ENCODE measurements around the gene BDKRB1.

Gene BDKRB1

DNA sequence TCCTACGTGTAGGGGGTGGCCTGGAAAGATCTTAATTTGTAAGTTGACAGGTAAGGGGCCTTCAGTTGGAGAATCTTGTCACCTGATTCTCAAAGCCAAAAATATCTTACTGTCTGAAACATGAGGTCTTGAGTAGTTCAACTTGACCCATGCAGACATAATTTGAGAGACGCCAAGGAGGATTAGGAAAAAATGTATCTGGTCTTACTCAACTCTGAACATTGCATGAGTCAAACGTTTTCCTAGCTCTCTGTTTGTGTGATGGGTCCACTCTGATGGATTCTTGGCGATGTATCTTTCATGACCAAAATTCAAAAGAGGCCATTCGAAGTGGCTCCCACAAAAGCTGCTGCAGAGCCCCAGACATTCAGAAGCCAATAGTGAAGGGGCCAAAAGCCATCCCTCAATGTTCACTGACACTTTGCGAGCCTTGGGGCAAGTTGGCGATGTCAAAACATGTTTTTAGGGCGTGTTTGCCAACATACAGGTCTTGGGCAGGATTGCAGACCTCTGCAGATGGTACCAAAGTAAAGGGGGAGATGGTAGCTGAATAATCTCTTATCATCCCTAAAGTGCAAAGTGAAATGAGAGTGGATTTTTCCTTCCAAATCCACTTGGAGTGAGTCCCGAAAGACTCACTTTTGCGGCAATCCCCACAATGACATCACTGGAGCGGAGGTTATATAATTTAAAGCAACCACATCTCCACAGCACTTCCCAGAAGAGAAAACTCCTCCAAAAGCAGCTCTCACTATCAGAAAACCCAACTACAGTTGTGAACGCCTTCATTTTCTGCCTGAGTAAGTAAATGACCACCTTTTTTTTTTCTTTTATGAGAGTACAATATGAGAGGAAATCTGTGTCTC is at the start of gene BDKRB1:
Gene BDKRB1, plus strand, starts transcription at position 710 of the 866 bp plus-strand sequence. CDS start 7,473 bp downstream, outside the sequence.
- FAIRE-seq = no peak
- DNase-seq (ENCODE audit: low spot score) = peak; percentile 31

DNA sequence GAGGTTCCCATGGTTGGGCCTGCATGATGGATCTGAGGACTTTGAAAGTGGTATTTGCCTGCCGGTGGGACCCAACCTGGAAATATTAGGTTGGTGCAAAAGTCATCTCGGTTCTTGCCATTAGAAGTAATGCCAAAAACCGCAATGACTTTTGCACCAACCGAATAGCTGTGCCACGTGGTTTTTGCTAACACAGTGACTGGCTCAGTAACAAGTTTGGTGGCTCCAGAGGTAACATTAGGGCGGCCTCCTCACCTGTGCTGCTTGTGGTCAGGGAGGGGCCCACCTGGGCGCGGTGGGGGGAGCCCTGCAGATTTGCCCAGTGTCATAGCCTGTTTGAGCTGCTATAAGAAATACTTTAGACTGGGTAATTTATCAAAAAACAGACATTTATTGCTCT is 49.5 kb upstream of the BDKRB1 start:
- FAIRE-seq = no peak
- DNase-seq (ENCODE audit: low spot score) = no peak

DNA sequence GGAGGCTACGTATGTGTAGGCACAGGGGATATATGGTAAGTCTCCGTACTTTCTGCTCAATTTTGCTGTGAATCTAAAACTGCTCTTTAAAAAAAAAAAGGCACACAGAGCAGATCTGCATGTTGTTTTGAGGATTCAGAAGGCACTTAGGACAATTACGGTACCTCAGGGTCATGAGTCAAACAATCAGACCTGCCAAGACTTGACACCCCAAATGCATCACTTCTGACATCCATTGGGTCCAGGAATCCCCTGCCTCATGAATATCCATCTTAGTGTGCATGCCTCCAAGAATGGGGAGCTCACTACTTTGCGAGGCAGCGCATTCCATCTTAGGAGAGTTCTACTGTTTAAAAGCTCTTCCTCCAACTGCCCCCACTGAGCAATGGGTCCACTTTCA is 48.3 kb upstream of the BDKRB1 start:
- no peak for DNase-seq (ENCODE audit: low spot score)

DNA sequence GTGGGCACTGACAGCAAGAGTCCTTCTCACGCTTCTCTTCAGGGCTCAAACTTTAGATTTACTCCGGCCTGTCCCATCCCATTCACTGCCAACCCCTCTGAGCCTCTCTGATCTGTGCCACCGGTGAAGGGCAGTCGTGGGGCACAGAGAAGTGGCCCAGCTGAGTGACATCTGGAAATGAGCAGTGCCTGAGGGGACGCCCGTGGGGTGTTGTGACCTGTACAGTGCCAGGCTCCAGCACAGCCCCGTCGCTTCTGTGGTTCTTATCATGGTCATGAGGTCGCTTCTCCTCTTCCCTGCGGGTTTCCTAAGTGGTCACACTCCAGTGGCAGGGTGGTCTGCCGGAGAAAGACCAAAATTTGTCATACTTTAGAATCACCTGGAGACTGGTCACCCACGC is 47.3 kb upstream of the BDKRB1 start:
- DNase-seq (ENCODE audit: low spot score) = no peak
- no peak for FAIRE-seq

More for the DNA sequence above, 48.3 kb upstream of the BDKRB1 start:
- FAIRE-seq = no peak

DNA sequence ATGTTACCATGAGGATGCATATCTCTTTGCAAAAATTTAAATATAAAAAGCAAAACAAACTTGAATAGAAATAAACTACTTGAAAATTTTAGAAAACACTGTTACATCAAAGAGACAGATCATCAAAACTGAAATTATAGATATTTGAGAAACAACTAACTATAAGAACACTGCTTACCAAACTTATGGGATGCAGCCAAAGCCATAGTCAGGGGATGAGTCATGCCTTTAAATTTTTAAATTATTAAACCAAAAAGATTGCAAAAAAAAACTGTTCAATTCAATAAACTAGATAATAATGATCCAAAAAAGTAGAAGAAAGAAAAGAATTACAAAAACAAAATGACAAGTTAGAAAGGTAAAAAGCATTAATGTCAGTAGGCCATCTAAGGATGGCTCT is 43.9 kb upstream of the BDKRB1 start:
- FAIRE-seq = no peak
- DNase-seq (ENCODE audit: low spot score) = no peak

DNA sequence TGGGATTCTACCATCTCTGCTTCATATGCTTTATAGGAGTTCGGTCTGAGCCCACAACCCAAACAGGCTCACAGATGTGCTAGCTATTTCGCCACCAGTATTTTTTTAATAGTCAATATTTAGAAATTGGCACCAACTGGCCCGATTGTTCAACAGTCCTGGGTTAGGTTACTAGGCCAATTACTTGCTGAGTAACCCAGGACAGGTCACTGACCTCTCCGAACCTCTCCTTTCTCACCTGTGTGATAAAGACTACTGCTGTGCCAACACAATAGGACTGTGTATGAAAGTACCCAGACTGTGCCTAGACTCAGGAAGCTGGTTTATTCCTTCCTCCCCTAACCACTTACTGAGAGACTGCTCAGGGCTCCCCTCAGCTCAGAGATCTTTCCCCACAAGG is 43.1 kb upstream of the BDKRB1 start:
- DNase-seq (ENCODE audit: low spot score) (no peak), FAIRE-seq (no peak)

DNA sequence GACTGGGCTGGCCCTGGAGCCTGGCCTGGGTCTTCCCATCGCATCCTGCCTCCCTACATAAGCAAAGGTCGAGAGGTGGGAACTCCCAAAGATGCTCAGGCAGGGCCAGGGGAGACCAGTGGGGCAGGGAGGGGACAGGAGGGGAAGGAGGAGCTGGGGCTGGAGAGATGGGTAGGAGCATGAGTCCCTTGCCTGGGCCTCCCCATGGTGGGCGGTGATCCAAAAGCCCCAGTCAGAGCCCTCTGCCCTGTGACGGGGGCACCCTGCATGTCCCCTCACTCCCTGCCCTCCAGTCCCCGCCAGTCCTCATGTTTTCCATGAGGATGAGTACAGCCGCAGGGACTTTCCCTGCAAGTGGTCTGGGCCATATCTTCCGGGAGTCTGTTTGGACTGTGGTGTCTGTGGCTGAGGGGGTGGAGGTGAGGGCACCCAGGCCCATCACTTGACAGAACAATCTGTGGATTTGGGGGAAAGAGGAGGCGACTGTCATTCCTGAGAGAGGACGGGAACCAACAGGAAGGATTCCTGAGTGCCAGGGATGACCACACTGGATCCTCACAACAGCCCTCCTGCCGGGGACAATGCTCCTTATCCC is 42.0 kb upstream of the BDKRB1 start:
- FAIRE-seq = no peak

DNA sequence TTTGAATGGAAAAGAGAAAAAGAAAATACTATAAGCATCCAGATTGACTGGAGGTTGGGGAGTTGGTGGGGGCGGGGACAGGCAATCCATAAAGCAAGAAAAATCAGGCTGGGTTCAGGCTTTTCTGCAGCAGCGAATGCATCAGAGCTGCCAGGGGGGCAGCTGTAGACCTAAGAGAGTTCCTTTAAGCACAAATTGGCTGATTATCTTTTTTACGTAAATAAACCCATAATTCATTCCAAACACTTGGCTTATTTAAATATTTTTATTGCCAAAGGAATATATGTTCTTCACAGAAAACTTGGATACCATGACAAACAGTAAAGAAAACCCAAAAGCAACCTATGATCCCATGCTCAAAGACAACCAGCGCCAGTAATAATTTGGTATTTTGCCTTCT is 41.2 kb upstream of the BDKRB1 start:
- FAIRE-seq = no peak
- DNase-seq (ENCODE audit: low spot score) = no peak

More for the DNA sequence above, 42.0 kb upstream of the BDKRB1 start:
- peak; percentile 7 for DNase-seq (ENCODE audit: low spot score)

DNA sequence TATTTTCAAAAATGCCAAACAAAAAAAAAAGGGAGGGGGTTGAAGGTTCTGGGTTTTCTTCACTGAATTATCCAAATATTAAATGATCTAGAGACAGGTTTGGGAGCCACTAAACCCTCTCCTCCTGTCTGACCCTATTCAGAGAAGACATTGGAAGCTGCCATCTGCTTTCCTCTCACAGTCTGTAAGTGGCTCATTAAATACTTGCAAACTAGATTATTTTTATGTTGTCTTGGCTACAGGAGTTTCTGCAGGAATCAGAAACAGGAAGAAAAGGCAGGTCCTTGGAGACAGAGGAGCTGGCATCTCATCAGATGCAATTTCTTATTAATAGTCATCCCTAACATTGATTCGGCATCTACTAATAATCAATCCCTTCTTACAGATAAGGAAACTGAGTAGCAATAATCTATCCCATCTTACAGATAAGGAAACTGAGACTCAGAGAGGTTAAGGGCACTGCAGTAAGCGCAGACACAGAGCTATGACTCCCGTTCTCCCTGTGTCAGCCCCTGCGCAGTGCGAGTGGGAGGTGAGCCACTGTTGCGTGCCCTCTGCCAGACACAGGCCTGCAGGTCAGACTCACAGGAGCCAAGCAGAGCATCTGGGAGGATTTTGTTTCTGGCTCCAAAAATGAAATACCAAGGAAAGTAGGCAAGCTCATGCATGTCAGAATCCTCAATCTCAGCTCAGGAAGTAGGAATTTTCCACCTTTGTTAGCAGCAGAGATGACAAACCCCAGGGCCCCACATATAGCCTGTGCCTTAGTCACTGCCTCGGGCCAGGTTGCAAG is 40.4 kb upstream of the BDKRB1 start:
- no peak for DNase-seq (ENCODE audit: low spot score)
- FAIRE-seq = no peak

DNA sequence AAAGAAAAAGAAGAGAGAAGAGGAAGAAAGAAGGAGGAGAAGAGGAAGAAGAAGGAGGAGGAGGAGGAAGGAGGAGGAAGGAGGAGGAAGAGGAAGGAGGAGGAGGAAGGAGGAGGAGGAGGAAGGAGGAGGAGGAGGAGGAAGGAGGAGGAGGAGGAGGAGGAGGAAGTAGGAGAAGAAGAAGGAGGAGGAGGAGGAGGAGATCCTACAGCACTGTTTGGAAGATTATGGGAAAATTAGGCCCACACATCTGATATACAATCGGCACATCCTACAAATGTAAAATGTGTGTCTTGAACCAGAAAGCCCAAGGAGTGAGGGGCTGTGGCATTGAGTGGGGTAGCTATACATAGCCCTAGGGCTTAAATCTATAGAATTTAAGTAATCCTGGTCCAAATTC is 39.4 kb upstream of the BDKRB1 start:
- FAIRE-seq (no peak), DNase-seq (ENCODE audit: low spot score) (no peak)

DNA sequence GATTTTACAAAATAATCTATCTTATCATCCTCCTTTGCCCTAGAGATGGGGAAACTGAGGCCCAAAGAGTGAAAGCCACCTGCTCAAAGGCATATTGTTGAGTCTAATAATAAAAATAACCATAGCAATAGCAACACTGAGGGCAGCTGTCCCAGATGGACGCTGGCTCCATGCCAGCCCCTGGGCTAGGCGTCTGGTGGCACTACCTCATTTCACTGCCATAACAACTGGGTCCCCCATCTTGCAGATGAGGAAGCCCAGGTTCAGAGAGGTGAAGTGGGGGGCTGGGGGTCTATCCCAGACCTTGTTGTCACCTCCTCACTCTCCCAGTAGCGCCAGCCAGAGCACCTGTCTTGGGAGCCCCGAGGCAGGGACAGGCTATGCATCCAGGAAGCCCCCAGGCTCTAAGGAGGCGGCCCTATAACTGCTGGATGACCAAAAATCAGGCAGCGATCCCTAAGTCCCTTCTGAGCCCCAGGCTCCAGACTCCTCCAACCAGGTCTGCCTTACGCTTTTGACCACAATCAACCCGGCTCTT is 38.6 kb upstream of the BDKRB1 start:
- no peak for DNase-seq (ENCODE audit: low spot score)
- FAIRE-seq = no peak

DNA sequence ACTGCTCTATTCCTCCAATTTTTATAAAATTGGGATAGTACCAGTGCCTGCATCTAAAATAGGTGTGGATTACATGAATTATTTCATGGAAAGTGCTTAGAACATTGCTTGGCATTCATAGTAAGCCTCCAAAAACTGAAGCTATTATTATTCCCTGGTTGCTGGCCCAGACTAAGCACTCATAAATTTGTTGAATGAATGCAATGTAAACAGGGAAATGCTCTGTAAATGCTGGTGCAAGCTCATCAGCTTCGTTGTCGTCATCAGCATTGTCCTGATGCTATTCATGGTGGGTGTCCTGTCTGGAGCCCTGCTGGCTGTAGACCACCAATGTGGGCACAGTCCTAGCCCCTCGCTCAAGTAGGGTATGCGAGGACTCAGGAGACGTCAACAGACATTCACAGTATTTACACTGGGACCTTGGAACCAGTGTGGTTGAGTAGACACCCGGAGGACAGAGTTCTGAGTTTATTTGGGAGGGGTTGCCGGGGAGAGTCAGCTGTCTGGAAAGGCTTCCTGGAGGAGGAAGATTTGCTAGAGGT is 34.8 kb upstream of the BDKRB1 start:
- no peak for FAIRE-seq
- DNase-seq (ENCODE audit: low spot score) = no peak

DNA sequence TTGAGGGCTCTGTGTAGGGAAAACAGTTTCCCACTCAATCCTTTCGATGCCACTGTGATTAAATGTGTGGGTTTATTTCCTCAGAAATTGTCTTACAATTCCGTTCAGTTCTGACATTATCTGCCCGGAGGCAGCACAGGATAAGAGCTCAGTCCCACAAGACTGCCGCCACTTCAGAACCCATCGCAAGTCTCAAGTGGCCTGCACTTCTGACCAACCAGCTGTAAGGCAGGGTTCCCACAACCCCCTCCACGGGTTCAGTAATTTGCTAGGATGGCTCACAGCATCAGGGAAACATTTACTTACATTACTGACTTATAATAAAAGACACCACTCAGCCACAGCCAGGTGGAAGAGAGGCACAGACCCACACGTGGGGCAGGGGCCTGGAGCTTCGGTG is 34.2 kb upstream of the BDKRB1 start:
- no peak for FAIRE-seq
- DNase-seq (ENCODE audit: low spot score) = no peak

DNA sequence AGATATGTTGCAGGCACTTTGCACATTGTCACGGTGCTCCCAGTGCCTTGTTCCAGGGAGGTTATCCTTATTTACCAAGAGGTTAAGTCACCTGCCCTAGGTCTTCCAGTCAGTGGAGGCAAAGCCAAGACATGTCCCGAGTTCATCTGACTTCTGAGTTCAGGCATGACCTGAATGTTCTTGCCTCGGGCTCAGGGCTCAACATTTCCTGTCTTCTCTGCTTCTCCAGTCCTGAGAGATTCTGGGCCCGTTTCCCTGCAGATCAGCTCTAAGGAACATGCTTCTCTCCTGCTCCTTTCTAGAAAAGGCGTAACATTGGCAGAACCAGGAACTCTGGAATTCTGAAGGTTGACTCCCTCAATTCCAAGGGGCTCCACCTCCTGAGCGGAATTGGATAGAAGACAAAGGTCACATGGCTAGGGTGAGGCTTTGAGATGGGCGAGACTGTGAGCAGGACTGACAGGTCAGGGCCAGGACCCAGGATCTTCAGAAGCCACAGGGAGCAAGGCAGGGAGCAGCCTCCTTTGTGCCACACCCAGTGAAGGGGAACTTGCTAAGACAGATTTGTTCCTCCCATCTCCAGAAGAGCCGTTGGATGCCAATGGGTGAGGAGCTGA is 31.4 kb upstream of the BDKRB1 start:
- FAIRE-seq = no peak
- DNase-seq (ENCODE audit: low spot score) = no peak

DNA sequence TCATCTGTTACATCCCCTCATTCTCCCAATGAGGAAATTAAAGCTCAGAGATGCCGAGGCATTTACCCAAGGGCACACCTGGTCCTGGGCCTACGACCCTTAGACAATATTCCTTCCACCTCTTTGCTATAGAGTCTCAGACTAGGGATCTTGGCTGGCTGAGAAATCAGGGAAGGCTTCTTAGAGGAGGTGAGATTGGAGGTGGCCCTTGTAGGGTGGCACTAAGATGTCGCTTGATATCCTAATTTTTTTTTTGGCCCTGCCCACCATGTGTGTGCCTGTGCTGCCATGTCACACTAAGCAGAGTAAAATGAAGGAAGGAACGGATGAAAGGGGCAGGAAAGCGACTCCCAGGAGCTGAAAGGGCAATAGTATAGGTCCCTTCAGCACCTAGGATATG is 30.8 kb upstream of the BDKRB1 start:
- FAIRE-seq (no peak), DNase-seq (ENCODE audit: low spot score) (no peak)

DNA sequence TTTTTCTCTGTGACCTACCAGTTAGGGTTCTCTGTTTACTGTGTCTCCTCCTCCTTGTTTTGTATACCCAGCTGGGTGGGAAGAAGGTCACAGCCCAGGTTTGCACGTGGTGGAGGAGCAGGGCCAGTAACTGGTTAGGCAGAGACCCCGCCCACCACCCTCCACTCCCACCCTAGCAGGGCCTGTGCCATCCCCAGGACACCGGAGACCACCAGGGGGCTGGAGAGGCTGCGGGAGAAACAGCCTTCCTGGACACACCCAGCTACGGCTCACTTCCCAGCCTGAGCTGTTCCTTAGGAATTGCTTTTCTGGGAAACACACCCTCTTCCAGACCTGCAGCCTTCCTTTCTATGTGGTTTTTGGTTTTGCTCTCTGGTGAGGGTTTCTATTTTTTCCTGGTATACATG is 30.3 kb upstream of the BDKRB1 start:
- DNase-seq (ENCODE audit: low spot score) (peak; percentile 6), FAIRE-seq (no peak)

DNA sequence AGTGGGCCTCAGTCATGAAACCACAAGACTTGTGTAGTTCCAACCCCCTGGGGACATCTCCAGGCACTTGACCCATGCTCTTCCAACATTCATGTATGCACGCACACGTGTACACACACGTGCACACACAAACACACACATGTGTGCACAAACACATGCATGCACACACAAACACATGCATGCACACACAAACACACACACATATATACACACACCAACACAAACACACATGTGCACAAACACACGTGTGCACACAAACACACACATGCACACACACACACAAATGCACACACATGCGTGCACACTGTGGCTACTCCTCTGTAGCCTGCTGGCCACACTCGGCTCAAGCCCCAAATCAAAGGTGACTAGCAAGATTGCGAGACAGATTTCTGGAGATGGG is 28.6 kb upstream of the BDKRB1 start:
- no peak for DNase-seq (ENCODE audit: low spot score)
- FAIRE-seq = no peak

DNA sequence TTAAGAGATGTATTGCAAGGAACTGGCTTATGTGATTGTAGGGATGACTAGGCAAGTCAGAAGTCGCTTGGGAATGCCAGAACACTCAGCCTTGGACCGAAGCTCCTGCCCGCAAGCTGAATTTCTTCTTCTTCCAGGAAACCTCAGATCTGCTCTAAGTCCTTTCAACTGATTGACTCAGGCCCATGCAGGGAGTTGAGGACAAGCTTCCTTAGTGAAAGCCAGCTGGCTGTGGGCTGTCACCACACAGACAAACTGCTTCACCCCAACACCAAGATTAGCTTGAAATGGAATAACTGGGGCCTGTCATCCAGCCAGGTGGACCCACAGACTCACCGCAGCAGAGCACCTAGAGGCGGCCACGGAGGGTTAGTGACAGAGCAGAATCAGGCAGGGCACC is 26.7 kb upstream of the BDKRB1 start:
- no peak for DNase-seq (ENCODE audit: low spot score)
- FAIRE-seq = no peak

DNA sequence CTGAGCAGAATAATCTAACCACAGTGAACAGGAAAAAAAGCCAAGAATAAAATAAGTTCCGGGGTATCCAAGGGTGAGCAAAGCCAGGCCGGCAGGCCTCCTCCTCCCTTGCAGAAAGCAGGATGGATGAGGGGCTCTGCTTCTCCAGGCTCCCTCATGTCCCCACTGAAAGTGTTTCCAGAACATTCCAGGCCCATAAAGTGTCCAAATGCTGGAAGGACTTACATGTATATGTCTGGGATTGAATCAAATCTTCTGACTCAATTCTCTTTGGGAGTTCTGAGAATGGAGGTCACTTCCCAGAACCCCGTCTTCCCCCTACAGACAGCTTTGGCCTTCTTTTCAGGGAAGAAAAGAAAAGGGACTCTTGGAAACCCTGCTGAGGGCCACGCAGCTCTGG is 25.0 kb upstream of the BDKRB1 start:
- FAIRE-seq (no peak), DNase-seq (ENCODE audit: low spot score) (no peak)

DNA sequence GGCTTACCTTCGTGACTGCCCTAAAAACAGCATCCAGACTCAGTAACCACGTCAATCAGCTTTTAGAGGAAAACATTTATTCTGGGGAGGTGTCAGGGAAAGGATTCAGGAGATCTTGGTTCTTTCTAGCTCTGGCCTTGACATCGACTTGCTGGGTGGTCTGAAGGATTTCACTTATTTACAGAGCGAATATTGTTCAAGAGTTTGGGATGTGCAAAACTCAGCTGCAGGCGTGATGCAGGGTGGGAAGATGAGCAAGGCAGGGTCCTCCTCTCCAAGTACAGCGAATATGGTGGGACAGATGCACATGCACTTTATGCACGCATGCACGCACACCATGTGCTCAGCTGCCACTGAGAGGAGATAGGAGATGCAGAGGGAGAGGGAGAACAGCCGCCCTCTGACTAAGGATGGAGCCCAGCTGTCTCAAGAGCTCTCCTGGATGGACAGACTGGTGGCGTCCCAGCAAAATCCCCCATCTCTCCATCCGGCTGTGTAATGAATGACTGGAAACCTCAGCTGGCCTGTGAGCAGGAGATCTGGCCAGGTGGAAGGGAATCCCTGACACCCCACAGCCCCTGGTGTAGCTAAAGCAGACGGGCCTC is 24.4 kb upstream of the BDKRB1 start:
- FAIRE-seq (no peak), DNase-seq (ENCODE audit: low spot score) (no peak)

DNA sequence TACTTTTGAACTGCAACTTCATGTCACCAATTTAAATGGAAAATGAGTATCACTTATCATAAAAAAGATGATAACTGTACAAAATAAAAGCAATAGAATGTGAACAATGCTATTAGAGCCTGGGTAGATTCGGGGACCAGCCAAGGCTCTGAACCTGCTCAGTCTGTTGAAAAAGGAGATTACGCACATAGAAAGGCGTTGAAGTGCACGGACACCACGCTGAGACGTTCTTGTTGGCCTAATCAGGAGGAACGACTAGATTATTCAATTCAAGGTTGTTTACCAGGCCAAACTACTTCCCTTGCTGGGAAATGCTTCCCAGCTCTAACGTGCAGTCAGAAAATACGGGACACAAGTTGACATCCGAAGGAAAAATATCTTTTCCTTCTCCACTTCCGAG is 23.5 kb upstream of the BDKRB1 start:
- FAIRE-seq = no peak
- DNase-seq (ENCODE audit: low spot score) = no peak
